Endothelial cell of umbilical vein (primary cell): ENCODE measurements around the gene SPON1. TPM values are rescaled to one million over a fixed set of nuclear protein-coding genes. Genes with fewer than 3 reads are reported as not detected.

Source experiments
- BruUV-seq: library from RNA; stranded (reverse); fragments of 400-500 nt; replicated peaks from 2 replicates; lab custom pipeline; 2021; lab: Mats Ljungman, UMichigan
- CTCF ChIA-PET: fragments of 300-600, 350-600 bp; sonication (Branson Sonifier 250); formaldehyde crosslinking; loops from one replicate; lab custom pipeline; 2021; ENCODE audit warnings: antibody characterized with exemption, inconsistent platforms; lab: Charles Lee
- POLR2A ChIA-PET: fragments of 300-600, 350-600 bp; sonication (Branson Sonifier 250); formaldehyde crosslinking; loops from one replicate; lab custom pipeline; 2021; ENCODE audit warnings: antibody characterized with exemption, inconsistent platforms; lab: Charles Lee
- DNase-seq: peaks from one replicate; pipeline ENCODE4 v3.0.0-alpha.2; 2011; ENCODE audit warnings: low read depth, low spot score
- FAIRE-seq: peaks from 2 replicates; lab custom pipeline; 2011; peaks lifted over from hg19 to GRCh38; lab: Jason Lieb, UNC
- H2AFZ ChIP-seq: 2 replicates; pipeline ENCODE4 v1.6.0; 2012; ENCODE audit warnings: low read depth, low read length, control low read depth, inconsistent platforms
- H3K27ac ChIP-seq: 2 replicates; pipeline ENCODE4 v1.5.1; 2011; ENCODE audit warnings: low read depth, mild to moderate bottlenecking, control low read depth, low read length, moderate library complexity; ENCODE audit not compliant: insufficient read depth
- H3K27me3 ChIP-seq, 2 experiments: 2 replicates each; pipeline versions ENCODE4 v1.6.0 to v1.6.1; 2011; ENCODE audit warnings: low read length in 2 of 2, mixed read lengths in 1 of 2; ENCODE audit not compliant: control insufficient read depth in 2 of 2, insufficient read depth in 2 of 2
- H3K36me3 ChIP-seq, 2 experiments: 2 replicates in 1 of 2; 3 replicates in 1 of 2; pipeline ENCODE4 v1.5.1; 2011; ENCODE audit warnings: low read length in 2 of 2, mild to moderate bottlenecking in 1 of 2, moderate library complexity in 1 of 2; ENCODE audit not compliant: control insufficient read depth in 2 of 2, insufficient read depth in 2 of 2; ENCODE audit errors: extremely low read depth in 1 of 2
- H3K4me1 ChIP-seq: 3 replicates; pipeline ENCODE4 v1.5.1; 2011; ENCODE audit warnings: mild to moderate bottlenecking, low read length; ENCODE audit not compliant: control insufficient read depth, insufficient read depth; ENCODE audit errors: extremely low read depth
- H3K4me2 ChIP-seq: 2 replicates; pipeline ENCODE4 v1.6.1; 2011; ENCODE audit warnings: low read length, control low read depth, mixed read lengths; ENCODE audit not compliant: insufficient read depth
- H3K4me3 ChIP-seq, 3 experiments: fragments of 200-600 bp in 1 of 3; sonication (generic), shearing (Covaris generic) in 1 of 3; replicated peaks in 1 of 3; 2 replicates each; pipeline ENCODE4 v1.5.1; 2011 to 2016; ENCODE audit warnings: control low read depth in 3 of 3, low read length in 3 of 3, mild to moderate bottlenecking in 2 of 3, inconsistent platforms in 1 of 3, low read depth in 1 of 3, moderate library complexity in 1 of 3; ENCODE audit not compliant: insufficient read depth in 1 of 3
- H3K79me2 ChIP-seq: 2 replicates; pipeline ENCODE4 v1.6.0; 2012; ENCODE audit warnings: low read length, inconsistent platforms; ENCODE audit not compliant: control insufficient read depth, insufficient read depth
- H3K9ac ChIP-seq: replicated peaks from 2 replicates; pipeline ENCODE3; 2011; ENCODE audit warnings: low read length, control low read depth; ENCODE audit not compliant: insufficient read depth; ENCODE audit errors: extremely low read depth
- H3K9me1 ChIP-seq: replicated peaks from 3 replicates; pipeline ENCODE4 v1.6.0; 2011; ENCODE audit warnings: mild to moderate bottlenecking, low read length; ENCODE audit not compliant: control insufficient read depth, insufficient read depth; ENCODE audit errors: extremely low read depth
- H3K9me3 ChIP-seq: replicated peaks from 2 replicates; pipeline ENCODE4 v1.5.1; 2012; ENCODE audit warnings: low read length, inconsistent platforms; ENCODE audit not compliant: control insufficient read depth, insufficient read depth
- H4K20me1 ChIP-seq: replicated peaks from 2 replicates; pipeline ENCODE3; 2011; ENCODE audit warnings: mild to moderate bottlenecking, low read length; ENCODE audit not compliant: control insufficient read depth, insufficient read depth; ENCODE audit errors: extremely low read depth
- CTCF ChIP-seq, 2 donors: IDR thresholded peaks; 1 replicate in 1 of 2; 2 replicates in 1 of 2; pipeline ENCODE4 v1.5.1; 2011; ENCODE audit warnings: low read length in 2 of 2, mild to moderate bottlenecking in 2 of 2, moderate library complexity in 2 of 2, control low read depth in 1 of 2, inconsistent platforms in 1 of 2, low read depth in 1 of 2; ENCODE audit not compliant: insufficient read depth in 1 of 2; ENCODE audit errors: extremely low read depth in 1 of 2
- EZH2 ChIP-seq: IDR thresholded peaks from 2 replicates; pipeline ENCODE4 v1.6.1; 2012; ENCODE audit warnings: borderline replicate concordance, low read depth, mild to moderate bottlenecking, moderate library complexity, low read length, inconsistent platforms; ENCODE audit not compliant: severe bottlenecking
- FOS ChIP-seq: IDR thresholded peaks from 2 replicates; pipeline ENCODE4 v1.6.1; 2011; ENCODE audit warnings: mild to moderate bottlenecking, low read length, moderate library complexity, borderline replicate concordance; ENCODE audit not compliant: insufficient read depth
- GATA2 ChIP-seq: IDR thresholded peaks from 2 replicates; pipeline ENCODE4 v1.7.0; 2011; ENCODE audit warnings: low read depth, mild to moderate bottlenecking, moderate library complexity, mixed read lengths, low read length; ENCODE audit not compliant: insufficient read length, insufficient read depth
- JUN ChIP-seq: IDR thresholded peaks from 2 replicates; pipeline ENCODE4 v1.6.1; 2011; ENCODE audit warnings: borderline replicate concordance, low read depth; ENCODE audit not compliant: insufficient read length, insufficient read depth
- MAX ChIP-seq: IDR thresholded peaks from 2 replicates; pipeline ENCODE4 v1.6.1; 2011; ENCODE audit not compliant: insufficient read depth, insufficient read length
- MYC ChIP-seq: IDR thresholded peaks from one replicate; pipeline ENCODE4 v1.6.1; 2011; ENCODE audit warnings: mild to moderate bottlenecking, low read depth, low read length
- POLR2A ChIP-seq: IDR thresholded peaks from 2 replicates; pipeline ENCODE4 v1.6.1; 2012; ENCODE audit warnings: low read depth, mild to moderate bottlenecking, control low read depth, low read length
- POLR2AphosphoS5 ChIP-seq: IDR thresholded peaks from 2 replicates; pipeline ENCODE4 v1.6.1; 2012; ENCODE audit warnings: low read depth, mild to moderate bottlenecking, control low read depth, low read length, moderate library complexity; ENCODE audit not compliant: insufficient read depth
- dilution Hi-C: fragments of 300-500 bp; cut with MboI; formaldehyde crosslinking; loops from one replicate; pipeline ENCODE4 v1.15.0; 2019; ENCODE audit warnings: low sequenced_read_pairs; ENCODE audit not compliant: extremely low pct_ligation_motif_present
- intact Hi-C: fragments of 100-400 bp; cut with micrococcal nuclease; formaldehyde crosslinking; loops from one replicate; pipeline ENCODE4 v1.10.0; 2022
- polyA plus RNA-seq, 4 experiments: library from polyadenylated mRNA; depleted of rRNA in 3 of 4; stranded (reverse) in 3 of 4; unstranded in 1 of 4; fragments of >200 nt; gene quantifications; 2 replicates each; pipeline versions ENCODE4 v1.2.1 to v1.2.3, GENCODE V29; 2011 to 2012; ENCODE audit warnings: missing spikeins in 1 of 4
- total RNA-seq: library from RNA; stranded (reverse); gene quantifications from 2 replicates; pipeline ENCODE4 v1.2.3, GENCODE V29; 2021

The SPON1 gene
- total and polyA plus RNA-seq, 2 donors (not counting 3 experiments of a cell fraction or from before 2014, with no cell fraction given) = 0.31 TPM; not detected in 1

GRCh38 chr11:14240221-14240620, 277.7 kb downstream of the SPON1 start:
- BruUV-seq = no TSS peak

More at GRCh38 chr11:14240221-14240620, 277.7 kb downstream of the SPON1 start:
- Histone ChIP-seq H3K79me2 (no peaks in the 10 kb centered on the region), H3K4me1 (no peaks in the 10 kb centered on the region), H3K9me1 (no peaks in the 10 kb centered on the region), H3K9me3 (no peaks in the 10 kb centered on the region), H3K4me3 (no peak overlapping the region), H4K20me1 (no peaks in the 10 kb centered on the region), H3K27me3 (peaks cover 2 to 12% of the 10 kb centered on the region in 2 experiments), H3K4me2 (no peak overlapping the region), H3K36me3 (no peaks in the 10 kb centered on the region), H2AFZ (no peak overlapping the region), H3K27ac (no peak overlapping the region), H3K9ac (no peak overlapping the region)
- TF ChIP-seq FOS = no peak
- no peak for TF ChIP-seq EZH2
- no peak for TF ChIP-seq MAX
- no peak for TF ChIP-seq POLR2AphosphoS5
- TF ChIP-seq MYC = no peak
- no peak for TF ChIP-seq POLR2A
- TF ChIP-seq JUN = no peak
- no peak for TF ChIP-seq GATA2
- TF ChIP-seq CTCF (IDR thresholded peaks at IDR 0.05; ENCODE audit: extremely low read depth in 1 of 2, insufficient read depth in 1 of 2, low read depth in 1 of 2, low read length in 2 of 2) = no peak
- intact Hi-C loops (no loop called here), dilution Hi-C loops (no loop called here)
- no peak for DNase-seq
- CTCF ChIA-PET = no interaction called here
- no peak for FAIRE-seq
- POLR2A ChIA-PET = no interaction called here
